NOMO-1 treated with DMSO at 0.1 percent for 48 hours (cell line): ENCODE results near the gene CD58.
A peak's percentile ranks its signal among the peaks of the same experiment; 100 is the strongest.
"Not testable (repeated sequence)": the region's sequence is repeated elsewhere in the genome, so short reads cannot be mapped to it uniquely, and the experiment has no call there.

Experiments
- DNase-seq: peaks from one replicate; lab custom pipeline; 2025; ENCODE audit not compliant: unreplicated experiment; lab: John Stamatoyannopoulos, UW

CD58 gene

GRCh38 chr1:116593401-116593800 is 22.6 kb upstream of the CD58 start:
- not testable (repeated sequence) for DNase-seq

GRCh38 chr1:116591951-116592605 is 21.3 kb upstream of the CD58 start:
- DNase-seq: not testable (repeated sequence)

- DNase-seq: not testable (repeated sequence)
Observed at GRCh38 chr1:116591006-116591950, 20.5 kb upstream of the CD58 start.

- DNase-seq: not testable (repeated sequence)
Observed at GRCh38 chr1:116590359-116591005, 19.7 kb upstream of the CD58 start.

GRCh38 chr1:116589101-116589735 is 18.4 kb upstream of the CD58 start:
- DNase-seq: not testable (repeated sequence)

- no peak for DNase-seq
Observed at GRCh38 chr1:116587501-116588227, 16.8 kb upstream of the CD58 start.

- no peak for DNase-seq
Observed at GRCh38 chr1:116586741-116587143, 15.9 kb upstream of the CD58 start.

GRCh38 chr1:116585886-116586285 is 15.1 kb upstream of the CD58 start:
- DNase-seq: no peak

- no peak for DNase-seq
Observed at GRCh38 chr1:116581323-116581885, 10.6 kb upstream of the CD58 start.

GRCh38 chr1:116580446-116581322 is 9.9 kb upstream of the CD58 start:
- DNase-seq: no peak

- DNase-seq: no peak
Observed at GRCh38 chr1:116579259-116579875, 8.5 kb upstream of the CD58 start.

GRCh38 chr1:116578581-116578980 is 7.8 kb upstream of the CD58 start:
- no peak for DNase-seq

GRCh38 chr1:116577759-116578314 is 7.0 kb upstream of the CD58 start:
- DNase-seq: peak; percentile 73

GRCh38 chr1:116574581-116575291 is 3.9 kb upstream of the CD58 start:
- peak; percentile 60 for DNase-seq

GRCh38 chr1:116573431-116574095 is 2.7 kb upstream of the CD58 start:
- DNase-seq: no peak

- no peak for DNase-seq
Observed at GRCh38 chr1:116572771-116573430, 2.1 kb upstream of the CD58 start.

- DNase-seq: no peak
Observed at GRCh38 chr1:116572099-116572498, 1.3 kb upstream of the CD58 start.
